ENCODE measurements around the gene CUX1.

CUX1 gene

DNA sequence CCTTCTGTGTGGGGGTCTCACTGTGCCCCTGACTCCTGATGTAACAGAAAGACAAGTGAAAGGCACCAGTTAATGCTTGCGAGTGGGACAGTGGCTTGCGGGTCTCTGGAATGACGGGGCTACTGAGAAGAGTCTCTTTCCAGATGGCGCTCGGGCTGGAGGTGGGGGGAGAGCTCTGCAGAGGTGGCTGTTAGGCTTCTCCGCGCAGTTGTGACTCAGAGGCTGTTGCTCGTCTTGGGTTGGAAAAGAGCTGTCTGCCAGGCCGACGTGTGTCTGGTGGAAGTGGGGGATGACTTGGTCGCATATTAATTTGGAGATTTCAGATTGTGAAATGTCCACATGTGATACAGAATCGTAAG, 441.3 kb downstream of the CUX1 start:
- no peak for DNase-seq

DNA sequence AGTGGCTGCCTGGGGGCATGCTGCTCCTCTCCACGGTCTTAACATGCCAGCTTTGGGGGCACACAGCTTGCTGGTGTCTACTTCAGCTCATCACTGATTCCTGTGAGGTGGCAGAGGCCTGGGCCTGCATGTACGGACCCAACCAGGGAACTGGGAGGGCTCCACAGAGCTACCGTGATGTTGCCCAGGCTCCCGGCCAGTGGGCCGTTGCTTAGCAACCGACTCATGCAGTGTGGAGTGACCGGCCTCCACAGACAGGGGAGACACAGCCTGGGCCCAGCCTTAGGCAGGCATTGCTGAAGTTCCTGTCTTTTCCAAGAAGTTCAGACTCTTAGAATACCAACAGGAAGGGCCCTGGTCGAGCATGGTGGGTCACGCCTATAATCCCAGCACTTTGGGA, 443.4 kb downstream of the CUX1 start:
- no peak for DNase-seq

DNA sequence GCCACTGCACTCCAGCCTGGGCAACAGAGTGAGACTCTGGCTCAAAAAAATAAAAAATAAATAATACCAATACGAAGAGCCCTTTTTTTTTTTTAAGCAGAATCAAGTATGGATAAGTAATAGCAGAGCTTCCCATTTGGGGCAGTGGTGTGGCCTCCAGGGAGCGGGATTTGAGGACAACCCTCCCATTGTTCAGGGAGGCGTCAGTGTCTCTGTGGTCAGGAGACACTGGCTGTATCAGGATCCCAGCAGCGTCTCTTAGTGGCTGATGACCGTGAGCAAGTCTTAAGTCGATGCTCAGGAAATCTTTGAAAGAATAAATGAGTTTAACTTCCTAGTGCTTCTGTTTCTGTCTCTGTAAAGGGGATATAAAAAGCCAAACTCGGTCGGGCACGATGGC, 444.0 kb downstream of the CUX1 start:
- no peak for DNase-seq

DNA sequence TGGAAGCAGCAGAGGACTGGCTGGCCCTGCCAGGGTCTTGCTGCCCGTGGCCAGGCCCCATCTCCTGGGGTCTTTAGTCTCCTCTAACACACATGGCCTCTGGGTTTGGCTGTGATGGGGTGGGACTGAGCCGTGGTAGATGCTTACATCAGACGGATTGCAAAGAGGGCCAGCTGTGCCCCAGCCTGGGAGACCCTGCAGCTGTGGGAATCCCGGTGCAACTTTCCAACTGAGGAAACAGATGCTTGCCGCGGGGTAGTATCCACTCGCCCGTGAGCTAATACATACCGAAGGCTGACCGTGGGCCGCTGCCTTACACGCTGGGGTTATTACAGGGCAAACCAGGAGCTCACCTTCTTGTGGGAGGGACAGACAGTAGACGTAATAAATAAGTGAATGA, 445.1 kb downstream of the CUX1 start:
- no peak for DNase-seq

DNA sequence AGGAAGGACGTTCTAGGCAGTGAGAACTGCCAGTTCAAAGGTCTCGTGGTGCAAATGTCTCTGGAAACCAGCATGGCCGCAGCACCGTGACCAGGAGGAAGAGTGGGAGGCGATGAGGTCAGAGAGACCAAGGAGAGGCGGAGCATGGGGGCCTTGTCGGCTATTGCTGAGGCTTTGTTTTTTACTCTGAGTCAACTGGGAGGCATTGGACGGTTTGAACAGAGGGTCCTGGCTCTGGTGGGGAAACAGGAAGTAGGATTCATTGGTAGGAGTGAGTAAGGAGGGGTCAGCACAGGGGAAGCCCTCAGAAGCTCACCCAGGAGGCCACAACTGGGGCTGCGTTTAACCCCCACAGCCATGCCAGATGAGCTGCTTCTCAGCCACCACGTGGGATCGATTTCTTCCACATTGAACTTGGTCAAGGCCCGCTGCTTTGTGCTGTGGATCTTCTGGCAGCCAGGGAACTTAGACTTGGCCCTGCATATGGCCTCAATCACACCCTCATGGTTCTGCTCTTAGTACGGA, 447.0 kb downstream of the CUX1 start:
- DNase-seq = no peak

DNA sequence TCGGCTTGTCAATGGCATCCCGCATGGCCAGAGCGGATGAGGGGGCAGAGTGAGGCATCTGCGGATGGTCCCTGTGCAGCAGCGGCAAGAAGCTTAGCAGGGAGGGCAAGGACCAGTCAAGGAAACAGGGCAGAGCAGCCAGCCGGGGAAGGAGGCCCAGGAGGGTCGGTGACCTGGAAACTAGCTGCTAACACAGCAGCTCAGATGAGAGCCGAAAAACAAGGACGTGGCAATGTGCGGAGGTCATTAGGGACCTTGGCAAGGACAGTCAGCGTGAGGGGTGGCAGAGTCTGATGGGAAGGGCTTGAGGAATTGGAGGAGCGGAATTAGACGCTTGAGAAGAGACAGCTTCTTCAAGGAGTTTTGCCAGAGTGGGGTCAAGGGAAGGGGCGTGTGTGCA, 449.1 kb downstream of the CUX1 start:
- DNase-seq = no peak

DNA sequence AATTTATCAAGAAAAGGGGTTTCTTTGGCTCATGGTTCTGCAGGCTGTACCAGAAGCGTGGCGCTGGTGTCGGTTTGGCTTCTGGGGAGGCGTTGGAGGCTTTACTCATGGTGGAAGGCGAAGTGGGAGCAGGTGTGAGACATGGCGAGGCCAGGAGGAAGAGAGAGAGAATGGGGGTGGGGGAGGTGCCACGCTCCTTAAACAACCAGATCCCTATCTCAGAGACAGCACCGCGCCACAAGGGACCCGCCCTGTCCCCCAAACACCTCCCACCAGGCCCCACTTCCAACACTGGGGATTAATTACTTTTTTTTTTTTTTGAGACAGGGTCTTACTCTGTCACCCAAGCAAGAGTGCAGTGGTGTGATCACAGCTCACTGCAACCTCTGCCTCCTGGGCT, 451.2 kb downstream of the CUX1 start:
- DNase-seq = no peak

DNA sequence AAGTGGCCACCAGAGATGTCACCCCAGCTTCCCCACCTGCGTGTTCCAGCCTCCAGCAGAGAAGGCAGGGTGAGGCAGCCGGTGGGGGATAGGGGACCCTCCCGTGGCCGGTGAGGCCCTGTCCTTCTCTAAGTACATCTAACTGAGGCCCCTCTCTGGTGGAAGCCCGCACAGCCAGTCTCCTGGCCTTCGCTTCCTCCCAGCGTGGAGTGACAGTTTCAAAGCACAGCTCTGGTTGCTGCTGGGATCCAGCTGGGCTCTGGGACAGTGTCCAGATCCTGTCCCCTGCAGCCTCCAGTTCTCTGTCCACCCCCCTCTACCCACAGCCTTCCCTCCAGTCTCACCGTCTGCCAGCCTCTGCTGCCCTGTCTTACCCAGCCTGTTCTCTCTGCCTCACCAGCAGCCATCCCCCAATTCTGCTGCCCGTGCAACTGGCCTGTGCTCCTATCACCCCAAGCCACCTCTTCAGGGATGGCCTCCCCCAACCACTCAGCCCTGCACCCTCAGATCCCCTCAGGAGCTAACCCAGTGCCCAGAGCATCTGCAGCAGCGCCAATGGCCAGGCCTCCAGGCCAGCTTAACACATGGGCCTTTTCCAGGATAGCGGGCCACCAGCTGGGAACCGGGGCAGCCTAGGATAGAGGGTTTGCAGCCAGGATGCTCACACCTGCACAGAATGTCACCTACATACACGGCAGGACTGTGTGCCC, 452.9 kb downstream of the CUX1 start:
- no peak for DNase-seq

DNA sequence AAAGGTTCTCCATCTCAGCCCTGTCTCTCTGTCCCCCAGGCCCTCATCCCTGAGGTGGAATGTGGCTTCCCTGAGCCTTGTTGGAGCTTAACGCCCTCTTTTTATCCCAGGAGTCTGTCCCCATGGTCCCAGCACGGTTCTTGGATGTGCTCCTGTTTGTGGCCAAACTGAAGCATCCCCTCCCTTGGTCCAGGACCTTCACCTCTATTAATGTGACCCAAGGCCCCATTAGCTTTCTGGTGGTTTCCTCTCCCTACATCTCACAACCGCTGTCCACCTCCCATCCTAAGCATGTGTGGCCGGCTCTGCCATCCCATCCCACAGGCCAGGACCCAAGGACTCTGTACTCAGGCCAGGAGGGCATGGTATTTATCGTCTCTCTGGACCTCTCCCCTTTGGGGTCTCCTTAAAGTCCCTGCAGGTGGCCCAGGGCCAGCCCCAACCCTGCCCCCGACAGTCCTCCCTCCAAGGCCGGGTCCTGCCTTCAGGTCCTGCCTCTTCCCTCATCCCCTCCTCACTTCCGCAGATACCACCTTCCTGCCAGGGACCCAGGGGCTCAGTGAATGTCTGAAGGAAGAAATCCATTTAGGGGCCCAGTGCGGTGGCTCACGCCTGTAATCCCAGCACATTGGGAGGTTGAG, 453.9 kb downstream of the CUX1 start:
- DNase-seq = no peak

DNA sequence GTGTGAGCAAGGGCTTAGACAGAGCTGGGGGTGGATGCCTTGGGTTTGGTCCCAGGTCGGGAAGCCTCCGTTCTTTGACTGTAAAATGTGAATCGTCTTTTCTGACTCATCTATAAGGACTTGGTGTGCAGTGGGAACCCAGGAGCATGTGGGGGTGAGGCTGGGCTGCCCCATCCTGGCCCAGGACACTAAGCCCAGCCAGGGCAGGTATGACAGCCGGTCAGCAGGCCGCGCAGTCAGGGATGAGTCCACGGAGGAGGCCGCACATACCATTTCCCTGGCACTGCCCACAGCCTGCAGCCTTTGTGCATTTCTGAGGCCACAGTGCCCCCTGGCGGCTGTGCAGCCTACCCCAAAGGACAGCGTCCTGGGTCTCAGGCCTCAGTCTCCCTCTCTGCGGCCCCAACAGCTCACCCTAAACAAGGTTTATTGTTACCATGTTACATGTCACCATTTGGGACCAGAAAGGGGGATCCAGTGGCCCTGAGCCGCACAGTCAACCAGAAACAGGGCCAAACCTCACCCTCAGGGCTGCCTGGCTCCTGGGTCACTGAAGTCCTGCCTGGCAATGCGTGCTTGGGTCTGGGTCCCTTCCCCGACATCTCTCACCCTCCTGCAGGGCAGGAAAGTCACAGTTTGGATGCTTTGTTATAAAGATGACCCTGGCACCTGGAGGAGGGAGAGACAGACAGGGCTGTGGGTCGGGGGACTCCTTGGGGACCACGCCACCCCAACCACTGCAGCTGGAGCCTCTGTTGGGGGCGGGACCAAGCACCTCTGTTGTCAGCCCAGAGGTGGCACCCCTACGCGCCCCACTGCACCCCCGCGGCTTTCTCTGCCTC, 454.9 kb downstream of the CUX1 start:
- DNase-seq = peak; percentile 76

DNA sequence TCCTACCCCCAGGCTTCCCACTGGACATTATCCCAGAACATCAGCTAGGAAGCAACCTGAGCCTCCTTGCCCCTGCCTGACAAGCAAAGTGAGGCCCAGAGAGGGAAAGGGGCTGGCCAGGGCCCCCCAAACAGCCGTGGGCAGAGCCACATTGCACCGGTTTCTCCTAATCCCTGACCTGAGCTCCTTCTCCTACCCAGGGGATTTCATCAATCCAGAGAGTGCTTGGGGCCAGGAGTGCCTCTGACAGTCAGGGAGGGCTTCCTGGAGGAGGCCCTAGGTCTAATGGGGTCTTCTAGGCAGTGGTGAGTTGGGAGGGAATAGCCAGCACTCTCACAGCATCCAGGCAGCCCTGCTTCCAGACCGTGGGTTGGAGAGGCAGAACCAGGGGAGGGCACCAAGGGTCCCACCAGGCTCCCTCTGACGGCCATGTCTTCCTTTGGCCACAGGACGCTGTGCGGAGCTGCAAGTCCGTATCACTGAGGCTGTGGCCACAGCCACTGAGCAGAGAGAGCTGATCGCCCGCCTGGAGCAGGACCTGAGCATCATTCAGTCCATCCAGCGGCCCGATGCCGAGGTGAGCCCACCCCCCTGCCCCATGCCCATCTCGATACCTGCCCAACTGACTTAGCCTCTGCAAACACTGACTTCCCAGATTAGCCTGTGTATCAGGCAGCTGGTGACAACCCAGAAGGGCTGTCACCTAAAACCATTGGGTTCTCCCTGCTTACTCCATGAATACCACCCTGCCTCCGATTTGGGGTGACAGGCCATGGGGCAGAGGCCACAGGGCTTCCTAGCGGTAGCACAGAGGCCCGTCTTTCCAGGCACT, 455.7 kb downstream of the CUX1 start:
- no peak for DNase-seq

DNA sequence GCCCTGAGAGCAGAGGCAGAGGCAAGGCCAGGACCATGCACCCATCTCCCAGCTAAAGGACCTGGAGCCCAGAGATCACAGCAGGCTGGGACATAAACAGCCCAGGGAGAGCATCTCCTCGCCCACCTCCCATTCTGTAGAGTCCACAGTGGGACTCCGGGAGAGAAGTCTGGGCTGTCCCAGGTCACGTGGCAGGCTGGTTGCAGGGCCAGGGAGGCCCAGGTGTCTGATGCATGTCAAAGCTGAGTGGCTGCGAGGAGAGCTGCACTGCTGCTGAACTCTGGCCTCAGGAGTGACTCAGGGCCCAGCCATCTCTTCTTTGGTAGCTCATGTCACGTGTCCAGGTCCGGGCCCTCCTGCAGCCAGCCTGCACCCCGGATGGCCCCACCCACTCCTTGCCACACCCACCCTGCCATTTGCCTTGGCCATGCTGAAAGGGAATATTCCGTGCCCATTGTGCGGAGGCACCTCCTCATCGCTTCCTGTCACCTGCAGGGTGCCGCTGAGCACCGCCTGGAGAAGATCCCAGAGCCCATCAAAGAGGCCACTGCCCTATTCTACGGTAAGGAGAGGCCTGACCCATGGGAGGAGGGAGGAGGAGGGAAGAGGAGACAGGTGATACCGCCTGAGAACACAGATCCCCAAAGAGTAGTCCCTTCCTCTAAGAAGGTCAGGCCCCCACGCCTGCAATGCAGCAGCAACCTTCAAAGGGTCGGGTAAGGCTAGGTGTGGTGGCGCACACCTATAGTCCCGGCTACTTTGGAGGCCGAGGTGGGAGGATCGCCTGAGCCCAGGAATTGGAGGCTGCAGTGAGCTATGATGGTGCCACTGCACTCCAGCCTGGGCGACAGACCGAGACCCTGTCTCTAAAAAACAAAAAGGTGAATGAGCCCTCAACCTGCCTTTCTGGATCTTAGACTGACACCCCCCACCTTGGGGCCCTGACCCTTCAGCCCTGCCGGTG, 456.6 kb downstream of the CUX1 start:
- no peak for DNase-seq

DNA sequence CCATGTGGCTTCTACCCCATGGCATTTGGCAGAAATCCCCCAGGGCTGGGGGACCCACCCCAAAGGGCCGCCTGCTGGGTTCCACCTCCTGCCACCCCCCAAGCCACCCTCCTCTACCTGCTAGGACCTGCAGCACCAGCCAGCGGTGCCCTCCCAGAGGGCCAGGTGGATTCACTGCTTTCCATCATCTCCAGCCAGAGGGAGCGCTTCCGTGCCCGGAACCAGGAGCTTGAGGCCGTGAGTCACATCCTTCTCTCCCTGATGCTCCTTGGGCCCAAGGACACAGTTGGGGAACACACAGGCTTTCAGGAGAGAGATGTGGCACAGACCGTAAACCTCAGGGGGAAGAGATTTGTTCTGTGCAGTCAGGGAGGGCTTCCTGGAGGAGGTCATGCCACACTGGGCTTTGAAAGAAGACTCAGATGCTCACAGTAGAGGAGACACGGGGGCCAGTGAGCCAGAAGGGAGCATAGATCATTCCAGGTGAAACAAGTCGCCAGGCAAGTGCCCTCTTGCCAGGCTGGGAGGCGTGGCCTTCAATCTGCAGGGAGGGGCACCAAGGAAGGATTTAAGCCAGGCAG, 457.8 kb downstream of the CUX1 start:
- no peak for DNase-seq

DNA sequence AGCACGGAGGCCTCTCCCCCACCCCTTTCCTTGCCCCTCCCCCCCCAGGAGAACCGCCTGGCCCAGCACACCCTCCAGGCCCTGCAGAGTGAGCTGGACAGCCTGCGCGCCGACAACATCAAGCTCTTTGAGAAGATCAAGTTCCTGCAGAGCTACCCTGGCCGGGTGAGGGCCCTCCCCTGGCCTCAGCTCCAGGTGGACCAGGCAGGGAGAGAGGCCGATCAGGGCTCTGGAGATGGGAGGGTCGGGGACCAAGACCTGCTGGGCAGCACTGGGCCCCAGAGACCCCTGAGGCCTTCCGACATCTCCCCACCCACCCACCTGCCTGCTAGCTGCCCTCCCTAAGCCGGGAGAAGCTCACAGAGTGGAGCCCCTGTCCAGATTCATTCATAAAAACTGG, 460.5 kb downstream of the CUX1 start:
- DNase-seq = no peak

DNA sequence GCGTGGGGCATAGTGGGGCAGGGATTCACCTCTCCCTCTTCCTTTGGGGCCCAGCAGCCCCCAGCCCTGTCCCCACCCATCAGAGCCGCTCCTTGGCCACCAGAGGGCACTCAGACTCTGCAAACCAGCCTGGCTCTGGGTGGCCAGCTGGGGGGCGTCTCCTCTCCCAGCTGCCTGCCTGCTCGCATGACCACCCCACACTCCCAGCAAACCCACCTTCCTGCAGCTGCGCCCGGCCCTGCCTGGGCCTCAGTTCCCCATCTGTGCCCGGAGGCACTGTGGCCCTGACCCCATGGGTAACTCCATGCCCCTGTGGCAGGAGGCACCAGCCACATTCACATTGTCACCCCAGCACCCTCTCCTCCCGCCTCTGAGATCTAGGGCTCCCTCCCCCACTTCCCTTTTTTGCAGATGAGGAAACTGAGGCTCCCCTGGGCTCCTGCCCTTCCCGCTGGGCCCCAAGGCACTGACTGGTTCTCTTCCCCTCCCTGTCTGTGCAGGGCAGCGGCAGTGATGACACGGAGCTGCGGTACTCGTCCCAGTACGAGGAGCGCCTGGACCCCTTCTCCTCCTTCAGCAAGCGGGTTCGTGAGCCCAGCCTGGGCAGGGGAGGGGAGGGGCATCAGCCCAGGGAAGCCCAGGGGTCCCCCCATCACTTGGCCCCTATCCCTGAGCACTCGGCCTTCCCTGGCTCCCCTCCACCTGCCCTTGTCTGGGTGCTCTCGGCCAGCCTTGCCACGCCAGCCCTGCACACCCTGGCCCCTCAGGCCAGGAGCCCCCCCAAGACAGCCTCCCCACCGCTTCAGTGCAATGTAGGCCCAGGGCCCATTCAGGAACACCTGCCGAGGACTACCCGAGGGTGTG, 462.3 kb downstream of the CUX1 start:
- peak; percentile 64 for DNase-seq

DNA sequence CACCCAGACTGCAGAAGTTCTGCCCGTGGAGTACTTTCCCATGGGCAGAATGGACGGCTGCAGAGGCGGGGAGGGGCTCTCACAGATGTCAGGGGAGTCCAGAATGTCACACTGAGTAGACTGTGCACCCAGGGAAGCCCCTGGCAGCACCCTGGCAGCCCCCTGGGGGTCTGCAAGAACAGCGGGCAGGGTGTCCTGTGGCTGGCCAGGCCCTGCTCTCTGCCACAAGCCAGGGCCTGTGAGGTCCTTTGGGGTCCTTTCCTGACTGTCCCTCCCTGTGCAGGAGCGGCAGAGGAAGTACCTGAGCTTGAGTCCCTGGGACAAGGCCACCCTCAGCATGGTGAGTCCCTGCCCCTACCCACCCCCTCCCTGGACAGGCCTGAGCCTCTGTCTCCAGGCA, 463.1 kb downstream of the CUX1 start:
- DNase-seq = no peak

DNA sequence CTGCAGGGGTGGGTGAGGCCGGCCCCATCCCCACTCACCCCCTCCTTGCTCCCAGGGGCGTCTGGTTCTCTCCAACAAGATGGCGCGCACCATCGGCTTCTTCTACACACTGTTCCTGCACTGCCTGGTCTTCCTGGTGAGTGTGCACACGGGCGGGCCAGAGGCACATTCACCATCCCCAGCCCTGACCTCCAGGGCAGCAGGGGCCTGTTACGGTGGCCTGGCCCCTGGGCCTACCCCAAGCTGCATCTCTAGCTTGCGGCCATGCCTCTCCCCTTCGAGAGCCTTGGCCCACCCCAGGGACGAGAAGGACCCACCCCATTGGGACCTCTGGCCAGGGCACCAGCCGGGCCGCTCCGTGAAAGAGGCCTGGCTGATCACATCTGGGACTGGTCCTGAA, 464.4 kb downstream of the CUX1 start:
- no peak for DNase-seq

DNA sequence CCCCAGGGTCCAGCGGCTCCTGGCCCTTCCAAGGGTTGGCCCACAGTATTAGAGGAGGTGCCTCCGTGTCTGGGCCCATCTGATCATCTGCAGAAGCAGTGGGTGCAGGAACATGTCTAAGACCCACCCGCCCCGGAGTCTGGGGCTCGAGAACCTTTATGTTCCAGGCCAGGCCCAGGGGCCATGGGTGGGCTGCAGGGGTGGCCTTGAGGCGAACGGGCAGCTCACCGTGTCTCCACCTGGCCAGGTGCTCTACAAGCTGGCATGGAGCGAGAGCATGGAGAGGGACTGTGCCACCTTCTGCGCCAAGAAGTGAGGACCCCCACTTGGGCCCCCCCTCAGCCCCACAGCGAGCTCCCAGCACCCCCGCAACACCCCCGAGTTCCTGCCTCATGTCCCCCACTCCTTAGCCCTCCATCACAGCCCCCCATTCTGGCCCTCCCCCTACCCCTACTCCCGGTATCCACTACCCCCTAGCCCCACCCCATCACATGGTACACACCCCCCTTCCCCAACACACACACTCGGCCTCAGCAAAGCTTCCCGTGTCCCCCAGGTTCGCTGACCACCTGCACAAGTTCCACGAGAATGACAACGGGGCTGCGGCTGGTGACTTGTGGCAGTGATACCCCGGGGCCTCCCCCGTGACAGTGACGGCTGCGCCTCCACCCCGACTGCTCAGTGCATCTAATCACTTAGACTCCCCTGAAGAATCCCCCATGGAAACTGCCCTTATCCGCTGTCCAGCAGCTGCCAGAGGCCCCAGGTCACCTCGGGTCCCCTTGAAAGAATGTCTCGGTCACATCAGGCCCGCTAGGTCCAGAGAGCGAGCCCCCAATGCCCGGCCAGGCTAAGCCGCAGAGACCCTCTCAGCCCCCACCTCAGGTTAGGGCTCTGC, 465.3 kb downstream of the CUX1 start:
- no peak for DNase-seq

DNA sequence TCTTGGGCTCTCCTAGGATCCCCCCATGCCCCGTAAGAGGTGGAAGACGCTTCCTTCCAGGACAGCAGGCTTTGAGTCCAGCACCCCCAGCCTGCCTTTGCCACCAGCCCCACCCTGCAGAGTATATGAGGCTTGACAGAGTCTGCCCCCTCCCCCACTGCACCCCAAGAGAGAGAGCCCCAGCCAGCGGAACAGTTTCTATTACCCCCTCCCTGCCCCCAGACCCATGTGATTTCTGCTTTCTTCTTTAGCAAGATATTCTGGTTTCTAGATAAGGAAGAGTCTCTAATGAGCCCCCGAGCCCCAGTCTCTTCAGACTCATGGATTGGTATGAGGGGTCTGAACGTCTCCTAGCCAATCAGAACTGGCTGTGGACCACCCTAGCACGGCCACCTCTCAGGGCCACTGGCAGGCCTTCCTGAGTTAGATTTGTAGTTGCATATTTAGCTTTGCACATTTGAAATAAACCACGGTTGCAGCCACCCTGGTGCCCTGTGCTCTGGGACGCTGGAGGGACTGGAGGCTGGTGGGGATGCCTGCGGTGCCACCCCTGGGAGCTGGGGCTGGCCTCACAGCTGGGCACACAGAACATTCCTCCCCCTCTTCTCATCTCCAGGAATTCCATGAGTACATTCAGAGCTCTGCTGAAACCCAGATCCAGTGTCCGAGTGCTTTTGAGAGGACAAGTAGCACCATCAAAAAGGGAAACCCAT, 466.2 kb downstream of the CUX1 start:
- DNase-seq = no peak

All from activated CD4-positive, alpha-beta T cell treated with anti-CD3 and anti-CD28 coated beads, Interleukin-10, Interleukin-2, amounts not matched to agents 100 ng/mL and 50 ng/mL, durations not matched to agents 16 hours and 8 hours (primary cell).